IMR-90 (cell line): ENCODE data around the gene C5orf63. TPM values are rescaled to one million over a fixed set of nuclear protein-coding genes. Genes with fewer than 3 reads are reported as not detected.

ENCODE experiments used
- ATAC-seq: fragments of 200-7000 bp; cut with Tn5 transposase; 2 replicates; pipeline ENCODE4 v1.9.1; 2020; ENCODE audit warnings: low read depth, mild to moderate bottlenecking, moderate library complexity
- BruUV-seq: library from RNA; stranded (reverse); fragments of 400-500 nt; replicated peaks from 2 replicates; lab custom pipeline; 2021; lab: Mats Ljungman, UMichigan
- CTCF ChIA-PET: fragments of 300-600 bp; formaldehyde crosslinking; extraction: SDS; loops from one replicate; lab custom pipeline; 2021; ENCODE audit warnings: antibody characterized with exemption; lab: Yijun Ruan, JAX
- POLR2A ChIA-PET: fragments of 300-600 bp; sonication (Branson Sonifier 250); formaldehyde crosslinking; loops from one replicate; lab custom pipeline; 2022; ENCODE audit warnings: antibody characterized with exemption; ENCODE audit not compliant: unreplicated experiment; lab: Charles Lee
- DNase-seq: peaks from one replicate; pipeline ENCODE4 v3.0.0; 2013
- H2AFZ ChIP-seq: replicated peaks from 2 replicates; pipeline ENCODE3; 2013; ENCODE audit warnings: low read length, mild to moderate bottlenecking; ENCODE audit not compliant: poor library complexity
- H2AK5ac ChIP-seq: 2 replicates; pipeline ENCODE4 v1.6.1; 2013; ENCODE audit warnings: low read depth, low read length, inconsistent platforms
- H2AK9ac ChIP-seq: replicated peaks from 2 replicates; pipeline ENCODE3; 2013; ENCODE audit warnings: mild to moderate bottlenecking, low read depth, low read length, moderate library complexity; ENCODE audit not compliant: poor library complexity
- H2BK120ac ChIP-seq: 2 replicates; pipeline ENCODE4 v1.6.1; 2013; ENCODE audit warnings: low read depth, low read length, inconsistent platforms
- H2BK15ac ChIP-seq: 3 replicates; pipeline ENCODE4 v1.6.1; 2013; ENCODE audit warnings: low read depth, low read length, inconsistent platforms
- H2BK20ac ChIP-seq: 2 replicates; pipeline ENCODE4 v1.6.1; 2013; ENCODE audit warnings: low read depth, mild to moderate bottlenecking, inconsistent platforms, low read length, moderate library complexity
- H2BK5ac ChIP-seq: 2 replicates; pipeline ENCODE4 v1.6.1; 2013; ENCODE audit warnings: mild to moderate bottlenecking, low read depth, low read length, inconsistent platforms; ENCODE audit not compliant: poor library complexity, severe bottlenecking
- H3K14ac ChIP-seq: replicated peaks from 2 replicates; pipeline ENCODE4 v1.6.1; 2013; ENCODE audit warnings: low read depth, low read length, inconsistent platforms
- H3K18ac ChIP-seq: 2 replicates; pipeline ENCODE4 v1.6.1; 2013; ENCODE audit warnings: low read depth, low read length, control low read depth
- H3K23ac ChIP-seq: 2 replicates; pipeline ENCODE4 v1.6.1; 2013; ENCODE audit warnings: low read depth, low read length, inconsistent platforms
- H3K27ac ChIP-seq: 2 replicates; pipeline ENCODE4 v1.5.1; 2013; ENCODE audit warnings: mild to moderate bottlenecking, control low read depth, low read length; ENCODE audit not compliant: insufficient read depth
- H3K27me3 ChIP-seq: 2 replicates; pipeline ENCODE4 v1.6.1; 2013; ENCODE audit warnings: low read length; ENCODE audit not compliant: control insufficient read depth, insufficient read depth
- H3K36me3 ChIP-seq: 2 replicates; pipeline ENCODE4 v1.6.1; 2013; ENCODE audit warnings: low read length, mixed read lengths; ENCODE audit not compliant: control insufficient read depth, insufficient read depth
- H3K4ac ChIP-seq: 2 replicates; pipeline ENCODE4 v1.6.1; 2013; ENCODE audit warnings: low read depth, low read length, inconsistent platforms
- H3K4me1 ChIP-seq: 2 replicates; pipeline ENCODE4 v1.6.1; 2013; ENCODE audit warnings: low read length, mixed read lengths; ENCODE audit not compliant: control insufficient read depth, insufficient read depth
- H3K4me2 ChIP-seq: 2 replicates; pipeline ENCODE4 v1.6.1; 2013; ENCODE audit warnings: low read depth, mild to moderate bottlenecking, control low read depth, low read length, moderate library complexity
- H3K4me3 ChIP-seq: 2 replicates; pipeline ENCODE4 v1.5.1; 2013; ENCODE audit warnings: low read depth, mild to moderate bottlenecking, control low read depth, low read length, moderate library complexity; ENCODE audit not compliant: insufficient read depth
- H3K56ac ChIP-seq: 2 replicates; pipeline ENCODE4 v1.6.1; 2013; ENCODE audit warnings: low read length, inconsistent platforms; ENCODE audit not compliant: insufficient read depth; ENCODE audit errors: extremely low read depth
- H3K79me1 ChIP-seq, 2 experiments: 2 replicates each; pipeline ENCODE4 v1.6.1; 2013; ENCODE audit warnings: low read length in 2 of 2, inconsistent platforms in 1 of 2, low read depth in 1 of 2
- H3K9ac ChIP-seq: 2 replicates; pipeline ENCODE4 v1.6.1; 2013; ENCODE audit warnings: low read depth, low read length, control low read depth
- H3K9me1 ChIP-seq: 2 replicates; pipeline ENCODE4 v1.6.1; 2013; ENCODE audit warnings: low read length, inconsistent platforms; ENCODE audit not compliant: insufficient read depth
- H3K9me3 ChIP-seq: 2 replicates; pipeline ENCODE4 v1.6.1; 2013; ENCODE audit warnings: low read length; ENCODE audit not compliant: control insufficient read depth, insufficient read depth
- H4K20me1 ChIP-seq: 2 replicates; pipeline ENCODE4 v1.6.1; 2013; ENCODE audit warnings: low read length, inconsistent platforms; ENCODE audit not compliant: insufficient read depth
- H4K5ac ChIP-seq: 2 replicates; pipeline ENCODE4 v1.6.1; 2013; ENCODE audit warnings: mild to moderate bottlenecking, low read depth, low read length, control low read depth
- H4K8ac ChIP-seq, 2 experiments: 2 replicates each; pipeline ENCODE4 v1.6.1; 2013; ENCODE audit warnings: low read depth in 2 of 2, low read length in 2 of 2, control low read depth in 1 of 2, inconsistent platforms in 1 of 2
- H4K91ac ChIP-seq: 2 replicates; pipeline ENCODE4 v1.6.1; 2013; ENCODE audit warnings: low read depth, low read length, inconsistent platforms; ENCODE audit not compliant: insufficient read depth
- BHLHE40 ChIP-seq: fragments of 150-350 bp; IDR thresholded peaks from 2 replicates; pipeline ENCODE4 v1.6.1; 2016; ENCODE audit warnings: mild to moderate bottlenecking, low read depth, low read length
- CEBPB ChIP-seq: IDR thresholded peaks from 2 replicates; pipeline ENCODE4 v1.6.1; 2012; ENCODE audit warnings: low read depth, low read length, improper control_type of control experiment
- FOS ChIP-seq: fragments of 150-350 bp; IDR thresholded peaks from 2 replicates; pipeline ENCODE4 v1.6.1; 2016; ENCODE audit warnings: low read depth, low read length
- MXI1 ChIP-seq: IDR thresholded peaks from 2 replicates; pipeline ENCODE4 v1.6.1; 2012; ENCODE audit warnings: low read depth, mild to moderate bottlenecking, low read length, moderate library complexity, borderline replicate concordance
- WGBS, 2 experiments: methylation state at CpG; one replicate each; pipeline versions ENCODE4 v1.1.5 to v1.1.7; 2013; ENCODE audit warnings: missing lambda C conversion rate in 2 of 2; ENCODE audit not compliant: insufficient read length in 1 of 2; ENCODE audit errors: extremely low coverage in 2 of 2; 5-methylcytosine and 5-hydroxymethylcytosine counted together
- dilution Hi-C: fragments of 300-500 bp; cut with HindIII; formaldehyde crosslinking; loops from one replicate; pipeline ENCODE4 v1.14.3; 2018; ENCODE audit warnings: low sequenced_read_pairs; ENCODE audit not compliant: unreplicated experiment
- in situ Hi-C: fragments of 300-500 bp; cut with MboI; formaldehyde crosslinking; loops from 3 replicates; pipeline ENCODE4 v1.14.3; 2019; ENCODE audit warnings: low sequenced_read_pairs, inconsistent platforms, mixed read lengths
- intact Hi-C: fragments of 100-400 bp; cut with micrococcal nuclease; formaldehyde crosslinking; loops from 2 replicates; pipeline ENCODE4 v1.10.0; 2022
- polyA plus RNA-seq, 3 experiments: library from polyadenylated mRNA; depleted of rRNA; stranded (reverse); fragments of >200 nt; gene quantifications; 2 replicates each; pipeline ENCODE4 v1.2.3, GENCODE V29; 2012; ENCODE audit warnings: low replicate concordance in 1 of 3
- total RNA-seq: library from RNA; depleted of rRNA; stranded (reverse); fragments of >200 nt; gene quantifications from 2 replicates; pipeline ENCODE4 v1.2.3, GENCODE V29; 2012

The C5orf63 gene
- total and polyA plus RNA-seq, 2 of the 4 experiments (the other 2 are of a cell fraction), result 0.72 to 1.1 TPM

DNA sequence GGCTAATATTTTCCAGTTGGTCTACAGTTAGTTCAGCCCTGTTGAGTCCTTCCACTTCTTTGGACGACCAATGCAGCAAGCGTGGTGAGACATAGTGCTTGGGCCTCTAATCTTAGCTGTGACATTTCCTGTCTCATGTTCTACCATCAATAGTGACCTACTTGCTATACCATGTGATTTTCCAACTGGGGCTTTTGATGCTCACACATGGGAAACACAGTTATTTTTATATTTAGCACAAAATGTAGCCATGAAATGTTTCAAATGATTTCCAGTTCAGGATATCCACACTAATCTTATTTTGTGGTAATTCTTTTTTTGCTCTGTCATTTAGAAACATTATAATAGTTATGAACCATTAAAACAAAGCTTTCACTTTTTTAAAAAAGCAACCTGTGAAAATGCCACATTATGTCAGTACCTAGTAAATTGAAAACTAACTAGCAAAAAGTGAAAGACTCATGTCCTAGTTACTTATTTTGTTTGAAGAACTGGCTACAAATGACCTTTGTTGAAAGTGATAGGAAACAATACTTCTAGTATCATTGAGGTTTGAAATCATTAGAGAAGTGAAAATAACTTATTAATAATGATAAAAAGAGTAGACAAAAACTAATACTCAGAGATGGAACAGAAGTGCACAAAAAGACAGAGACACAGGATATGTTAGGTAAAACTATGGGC lies 61.2 kb downstream of the C5orf63 start (continued):
- TF ChIP-seq BHLHE40 (no peak), MXI1 (no peak)

GRCh38 chr5:127011153-127011552 lies 62.1 kb downstream of the C5orf63 start:
- in situ Hi-C loops (no loop called here), intact Hi-C loops (loop anchor here (1.0 kb wide), 1 partner anchor 19 kb away; the partner anchor contains the start of gene MARCHF3), dilution Hi-C loops (no loop called here)
- H2BK5ac ChIP-seq, result peak overlapping the region; percentile 65
- peaks cover 5% of the 10 kb centered on the region; the same call in 1 of the 2 replicates for H3K9me1 ChIP-seq
- H3K9ac ChIP-seq, result no peak overlapping the region
- TF ChIP-seq BHLHE40 (peak; percentile 77), MXI1 (peak; percentile 70; the same call in 1 of the 2 replicates), FOS (peak; percentile 69), CEBPB (no peak)
- no peak overlapping the region for H4K91ac ChIP-seq
- BruUV-seq, result no TSS peak
- no peak overlapping the region for H3K56ac ChIP-seq
- DNase-seq (peak; percentile 97), ATAC-seq (peak; percentile 81)
- no peak overlapping the region for H3K18ac ChIP-seq
- no peak overlapping the region for H3K23ac ChIP-seq
- H4K8ac ChIP-seq, result no peak overlapping the region
- H3K4me3 ChIP-seq, result no peak overlapping the region
- no peak overlapping the region for H3K4ac ChIP-seq
- H2AFZ ChIP-seq, result no peak overlapping the region
- H3K14ac ChIP-seq, result no peak overlapping the region
- no peaks in the 10 kb centered on the region for H4K20me1 ChIP-seq
- no peak overlapping the region for H2AK9ac ChIP-seq
- peak overlapping the region; percentile 24; the same call in 1 of the 2 replicates for H3K4me2 ChIP-seq
- H2BK15ac ChIP-seq, result no peak overlapping the region
- POLR2A ChIA-PET, result interaction anchor here (0.6 kb wide), 1 partner anchor 45 kb away, joined by 4 read pairs; no protein-coding TSS in a partner anchor
- WGBS, 2 experiments, result no CpG with 5 or more reads among the region's 4 CpGs
- peaks cover 4% of the 10 kb centered on the region; the same call in 1 of the 2 replicates for H3K4me1 ChIP-seq
- H3K36me3 ChIP-seq, result no peaks in the 10 kb centered on the region
- no peaks in the 10 kb centered on the region for H3K27me3 ChIP-seq
- H2AK5ac ChIP-seq, result no peak overlapping the region
- H3K79me1 ChIP-seq, result peaks cover 10 to 38% of the 10 kb centered on the region in 2 experiments; a peak in 3 of 4 replicates
- CTCF ChIA-PET, result interaction anchor here (1.0 to 1.5 kb wide), 3 partner anchors 9 to 18 kb away, joined by 3 to 5 read pairs (median 3); no protein-coding TSS in a partner anchor
- H2BK120ac ChIP-seq, result no peak overlapping the region
- no peaks in the 10 kb centered on the region for H3K9me3 ChIP-seq
- H3K27ac ChIP-seq, result no peak overlapping the region
- H4K5ac ChIP-seq, result no peak overlapping the region
- H2BK20ac ChIP-seq, result no peak overlapping the region
